GM12878 (cell line): ENCODE measurements around the gene DTX1. TPM values are rescaled to one million over a fixed set of nuclear protein-coding genes. Genes with fewer than 3 reads are reported as not detected.

Source experiments
- ATF3 ChIP-seq: IDR thresholded peaks from 2 replicates; pipeline ENCODE4 v1.6.1; 2011; ENCODE audit warnings: low read depth, mild to moderate bottlenecking, low read length, moderate library complexity, borderline replicate concordance; ENCODE audit errors: extremely low read depth
- BHLHE40 ChIP-seq, 2 experiments: fragments of 450-650 bp in 1 of 2; IDR thresholded peaks; 2 replicates each; pipeline ENCODE4 v1.6.1; 2011 to 2017; ENCODE audit warnings: low read depth in 2 of 2, borderline replicate concordance in 1 of 2, improper control_type of control experiment in 1 of 2, low read length in 1 of 2, mild to moderate bottlenecking in 1 of 2
- BRCA1 ChIP-seq: IDR thresholded peaks from 2 replicates; pipeline ENCODE4 v1.6.1; 2011; ENCODE audit warnings: low read depth, low read length, improper control_type of control experiment
- CEBPB ChIP-seq, 2 experiments: fragments of 150-350 bp in 1 of 2; IDR thresholded peaks; 2 replicates each; pipeline ENCODE4 v1.6.1; 2012 to 2014; ENCODE audit warnings: low read depth in 2 of 2, low read length in 2 of 2, borderline replicate concordance in 1 of 2, inconsistent platforms in 1 of 2
- HCFC1 ChIP-seq: fragments of 150-350 bp; IDR thresholded peaks from 2 replicates; pipeline ENCODE4 v1.6.1; 2014; ENCODE audit warnings: low read length
- IRF4 ChIP-seq: IDR thresholded peaks from 2 replicates; pipeline ENCODE4 v1.6.1; 2011; ENCODE audit warnings: low read depth, low read length
- JUND ChIP-seq: IDR thresholded peaks from 2 replicates; pipeline ENCODE4 v1.6.1; 2012; ENCODE audit warnings: low read depth, mild to moderate bottlenecking, low read length, improper control_type of control experiment, moderate library complexity
- POLR2AphosphoS2 ChIP-seq: IDR thresholded peaks from 2 replicates; pipeline ENCODE4 v1.6.1; 2011; ENCODE audit warnings: low read depth, mild to moderate bottlenecking, low read length, improper control_type of control experiment, moderate library complexity
- PRDM15 ChIP-seq: fragments of 450-650 bp; formaldehyde crosslinking; IDR thresholded peaks from 2 replicates; pipeline ENCODE4 v1.4.0; 2020; ENCODE audit warnings: mild to moderate bottlenecking, moderate library complexity
- RBBP5 ChIP-seq: fragments of 200-600 bp; sonication (generic); conservative IDR thresholded peaks from 2 replicates; pipeline ENCODE4 v1.6.1; 2016
- SMARCA5 ChIP-seq: fragments of 450-650 bp; IDR thresholded peaks from 2 replicates; pipeline ENCODE4 v1.6.1; 2017; ENCODE audit warnings: mild to moderate bottlenecking
- TCF7 ChIP-seq: IDR thresholded peaks from 2 replicates; pipeline ENCODE4 v1.6.1; 2014; ENCODE audit warnings: antibody characterized with exemption, borderline replicate concordance
- ZBED1 ChIP-seq: IDR thresholded peaks from 2 replicates; pipeline ENCODE4 v1.6.1; 2016; ENCODE audit warnings: borderline replicate concordance
- ZBTB11 ChIP-seq: fragments of 450-650 bp; formaldehyde crosslinking; IDR thresholded peaks from 2 replicates; pipeline ENCODE4 v1.5.0; 2022; ENCODE audit warnings: mild to moderate bottlenecking, missing genetic modification characterization
- ZZZ3 ChIP-seq: IDR thresholded peaks from 2 replicates; pipeline ENCODE4 v1.6.1; 2011; ENCODE audit warnings: low read depth; ENCODE audit not compliant: control insufficient read depth, insufficient read length
- polyA plus RNA-seq, 11 experiments: library from polyadenylated mRNA; depleted of rRNA in 4 of 11; unstranded in 6 of 11; stranded (reverse) in 5 of 11; fragments of >200 nt; fragmentation: Nextera tagmentation in 4 of 11; fragmentation: Illumina TruSeq in 1 of 11; extraction: Ambion mirVana in 4 of 11; extraction: Trizol in 1 of 11; gene quantifications; 1 replicate in 1 of 11; 2 replicates in 10 of 11; pipeline versions ENCODE4 v1.2.1 to v1.2.3, GENCODE V29; 2011 to 2016; ENCODE audit warnings: inconsistent platforms in 2 of 11, missing spikeins in 2 of 11, low read depth in 1 of 11
- total RNA-seq, 4 experiments: library from RNA; depleted of rRNA in 3 of 4; stranded (reverse); fragments of >200 nt in 3 of 4; fragmentation: Illumina TruSeq in 1 of 4; extraction: Trizol in 1 of 4; gene quantifications; 2 replicates each; pipeline versions ENCODE4 v1.2.1 to v1.2.3, GENCODE V29; 2013 to 2021
- TF ChIP-seq, protein P1 (sequence below): IDR thresholded peaks from 2 replicates; pipeline ENCODE4 v1.6.1; 2012; ENCODE audit warnings: low read length, inconsistent platforms
- TF ChIP-seq, protein P2 (sequence below): fragments of 450-650 bp; IDR thresholded peaks from 2 replicates; pipeline ENCODE4 v1.6.1; 2018; ENCODE audit warnings: borderline replicate concordance, mild to moderate bottlenecking; ENCODE audit not compliant: partially characterized antibody

The DTX1 gene
- total and polyA plus RNA-seq, 10 of the 15 experiments (the other 5 are each of a cell fraction or from before 2014, with no cell fraction given): 0.09 to 2.8 (median 0.66) TPM

DNA sequence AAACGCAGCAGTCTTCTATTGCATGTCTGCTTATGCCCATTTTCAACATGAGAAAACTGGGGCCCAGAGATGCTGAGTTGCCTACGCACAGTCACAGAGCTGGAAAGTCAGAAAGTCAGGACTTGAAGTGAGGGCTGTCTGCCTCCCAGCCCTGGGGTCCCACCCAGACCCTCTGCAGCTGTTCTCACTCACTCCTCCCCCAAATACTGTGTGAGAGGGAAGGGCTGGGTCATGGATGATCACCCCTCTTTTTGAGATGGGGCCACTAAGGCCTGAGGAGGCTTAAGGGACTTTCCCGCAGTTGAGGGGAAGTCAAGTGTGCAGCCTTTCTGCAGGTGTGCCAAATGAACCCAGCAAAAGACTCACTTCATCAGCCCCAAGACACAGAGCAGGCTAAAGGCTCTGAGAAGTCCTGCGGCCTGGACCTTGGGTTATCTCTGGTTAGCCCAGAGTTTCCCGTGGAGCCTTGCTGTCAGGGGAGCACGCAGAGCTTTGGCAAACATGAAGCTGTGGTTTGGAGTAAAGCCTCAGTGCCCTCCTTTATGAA, 18.7 kb downstream of the DTX1 start (continued):
- TF ChIP-seq, protein P1, sequence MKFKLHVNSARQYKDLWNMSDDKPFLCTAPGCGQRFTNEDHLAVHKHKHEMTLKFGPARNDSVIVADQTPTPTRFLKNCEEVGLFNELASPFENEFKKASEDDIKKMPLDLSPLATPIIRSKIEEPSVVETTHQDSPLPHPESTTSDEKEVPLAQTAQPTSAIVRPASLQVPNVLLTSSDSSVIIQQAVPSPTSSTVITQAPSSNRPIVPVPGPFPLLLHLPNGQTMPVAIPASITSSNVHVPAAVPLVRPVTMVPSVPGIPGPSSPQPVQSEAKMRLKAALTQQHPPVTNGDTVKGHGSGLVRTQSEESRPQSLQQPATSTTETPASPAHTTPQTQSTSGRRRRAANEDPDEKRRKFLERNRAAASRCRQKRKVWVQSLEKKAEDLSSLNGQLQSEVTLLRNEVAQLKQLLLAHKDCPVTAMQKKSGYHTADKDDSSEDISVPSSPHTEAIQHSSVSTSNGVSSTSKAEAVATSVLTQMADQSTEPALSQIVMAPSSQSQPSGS: peak; percentile 92
- TF ChIP-seq BHLHE40 (IDR thresholded peaks at IDR 0.05; ENCODE audit: borderline replicate concordance in 1 of 2, low read depth in 2 of 2, low read length in 1 of 2): peak; percentile 75 to 84
- no peak for TF ChIP-seq POLR2AphosphoS2
- no peak for TF ChIP-seq RBBP5
- no peak for TF ChIP-seq ZBTB11
- peak; percentile 78; the same call in 1 of the 2 replicates for TF ChIP-seq SMARCA5
- TF ChIP-seq PRDM15 (CRISPR knock-in tag): no peak
- TF ChIP-seq CEBPB (IDR thresholded peaks at IDR 0.05; ENCODE audit: borderline replicate concordance in 1 of 2, low read depth in 2 of 2, low read length in 2 of 2): no peak; a peak in 1 of 4 replicates
- TF ChIP-seq, protein P2, sequence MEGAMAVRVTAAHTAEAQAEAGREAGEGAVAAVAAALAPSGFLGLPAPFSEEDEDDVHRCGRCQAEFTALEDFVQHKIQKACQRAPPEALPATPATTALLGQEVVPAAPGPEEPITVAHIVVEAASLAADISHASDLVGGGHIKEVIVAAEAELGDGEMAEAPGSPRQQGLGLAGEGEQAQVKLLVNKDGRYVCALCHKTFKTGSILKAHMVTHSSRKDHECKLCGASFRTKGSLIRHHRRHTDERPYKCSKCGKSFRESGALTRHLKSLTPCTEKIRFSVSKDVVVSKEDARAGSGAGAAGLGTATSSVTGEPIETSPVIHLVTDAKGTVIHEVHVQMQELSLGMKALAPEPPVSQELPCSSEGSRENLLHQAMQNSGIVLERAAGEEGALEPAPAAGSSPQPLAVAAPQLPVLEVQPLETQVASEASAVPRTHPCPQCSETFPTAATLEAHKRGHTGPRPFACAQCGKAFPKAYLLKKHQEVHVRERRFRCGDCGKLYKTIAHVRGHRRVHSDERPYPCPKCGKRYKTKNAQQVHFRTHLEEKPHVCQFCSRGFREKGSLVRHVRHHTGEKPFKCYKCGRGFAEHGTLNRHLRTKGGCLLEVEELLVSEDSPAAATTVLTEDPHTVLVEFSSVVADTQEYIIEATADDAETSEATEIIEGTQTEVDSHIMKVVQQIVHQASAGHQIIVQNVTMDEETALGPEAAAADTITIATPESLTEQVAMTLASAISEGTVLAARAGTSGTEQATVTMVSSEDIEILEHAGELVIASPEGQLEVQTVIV: no peak
- TF ChIP-seq ZBED1: peak; percentile 73; the same call in 1 of the 2 replicates
- TF ChIP-seq ZZZ3: no peak
- TF ChIP-seq BRCA1: no peak
- TF ChIP-seq TCF7: no peak
- no peak for TF ChIP-seq ATF3
- no peak for TF ChIP-seq JUND
- no peak for TF ChIP-seq HCFC1
- TF ChIP-seq IRF4: 0 out of 2 replicates have a peak, but pooled peaks have one; percentile 30
